ENCODE results near the gene CARD9.
"Not testable (repeated sequence)": the region's sequence is repeated elsewhere in the genome, so short reads cannot be mapped to it uniquely, and the experiment has no call there.

The CARD9 gene, protein sequence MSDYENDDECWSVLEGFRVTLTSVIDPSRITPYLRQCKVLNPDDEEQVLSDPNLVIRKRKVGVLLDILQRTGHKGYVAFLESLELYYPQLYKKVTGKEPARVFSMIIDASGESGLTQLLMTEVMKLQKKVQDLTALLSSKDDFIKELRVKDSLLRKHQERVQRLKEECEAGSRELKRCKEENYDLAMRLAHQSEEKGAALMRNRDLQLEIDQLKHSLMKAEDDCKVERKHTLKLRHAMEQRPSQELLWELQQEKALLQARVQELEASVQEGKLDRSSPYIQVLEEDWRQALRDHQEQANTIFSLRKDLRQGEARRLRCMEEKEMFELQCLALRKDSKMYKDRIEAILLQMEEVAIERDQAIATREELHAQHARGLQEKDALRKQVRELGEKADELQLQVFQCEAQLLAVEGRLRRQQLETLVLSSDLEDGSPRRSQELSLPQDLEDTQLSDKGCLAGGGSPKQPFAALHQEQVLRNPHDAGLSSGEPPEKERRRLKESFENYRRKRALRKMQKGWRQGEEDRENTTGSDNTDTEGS

DNA sequence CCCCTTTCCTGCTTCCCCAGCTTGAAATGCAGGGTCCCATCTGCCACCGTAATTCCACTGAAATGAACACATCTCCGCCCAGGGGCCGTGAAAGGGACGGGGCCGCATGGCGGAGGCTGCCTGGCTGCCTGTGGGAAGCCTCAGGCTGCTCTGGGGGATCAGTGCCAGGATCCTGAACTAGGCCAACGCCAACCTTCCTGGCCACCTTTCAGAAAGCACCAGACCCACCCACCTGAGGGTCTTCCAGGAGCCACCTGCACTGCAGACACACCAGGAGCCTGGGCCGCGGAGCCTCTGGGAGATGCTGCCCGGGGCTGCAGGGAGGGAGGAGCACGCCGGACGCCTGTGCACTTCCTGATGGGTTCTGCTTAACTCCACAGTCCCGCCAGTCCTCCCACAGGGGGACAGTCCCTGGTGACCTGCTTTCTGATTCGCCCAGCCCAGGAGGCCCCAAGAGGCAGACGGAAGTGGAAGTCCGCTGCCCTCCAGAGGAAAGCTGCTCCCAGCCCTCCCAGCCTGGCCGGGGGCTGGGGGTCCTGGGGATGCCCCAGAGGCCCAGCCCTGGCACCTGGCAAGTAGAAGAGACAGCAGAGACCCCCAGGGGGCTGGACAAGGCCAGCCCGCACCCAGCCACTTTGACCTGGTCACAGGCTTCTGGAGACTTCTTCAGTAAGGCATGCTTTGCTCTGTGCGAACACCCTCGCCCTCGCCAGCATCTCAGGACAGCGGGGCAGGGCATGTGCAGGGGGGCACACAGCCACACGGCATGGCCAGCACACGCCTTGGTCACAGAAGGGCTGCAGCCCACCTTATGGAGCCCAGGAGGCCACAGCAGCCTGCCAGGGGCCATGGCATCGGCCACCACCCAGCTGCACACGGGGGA, at the start of gene CARD9:
Gene CARD9 (minus strand): TSS at position 370 of the 883 bp plus-strand sequence. CDS start 1,591 bp downstream, outside the sequence.
- DNase-seq = peak; percentile 61

DNA sequence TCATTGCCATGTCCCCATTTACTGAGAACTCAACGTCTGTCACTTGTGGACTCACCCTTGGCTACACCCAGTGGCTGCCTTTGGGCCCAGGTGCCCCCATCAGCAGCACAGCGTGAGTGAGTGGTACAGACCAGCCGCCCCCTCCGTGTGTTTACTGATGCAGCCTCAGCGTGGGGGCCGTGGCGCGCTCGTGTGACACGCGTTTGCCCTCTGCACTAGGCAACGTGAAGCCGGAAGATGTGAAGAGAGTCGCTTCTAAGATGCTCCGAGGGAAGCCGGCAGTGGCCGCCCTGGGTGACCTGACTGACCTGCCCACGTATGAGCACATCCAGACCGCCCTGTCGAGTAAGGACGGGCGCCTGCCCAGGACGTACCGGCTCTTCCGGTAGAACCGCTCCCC, 49.4 kb upstream of the CARD9 start:
- DNase-seq = no peak

DNA sequence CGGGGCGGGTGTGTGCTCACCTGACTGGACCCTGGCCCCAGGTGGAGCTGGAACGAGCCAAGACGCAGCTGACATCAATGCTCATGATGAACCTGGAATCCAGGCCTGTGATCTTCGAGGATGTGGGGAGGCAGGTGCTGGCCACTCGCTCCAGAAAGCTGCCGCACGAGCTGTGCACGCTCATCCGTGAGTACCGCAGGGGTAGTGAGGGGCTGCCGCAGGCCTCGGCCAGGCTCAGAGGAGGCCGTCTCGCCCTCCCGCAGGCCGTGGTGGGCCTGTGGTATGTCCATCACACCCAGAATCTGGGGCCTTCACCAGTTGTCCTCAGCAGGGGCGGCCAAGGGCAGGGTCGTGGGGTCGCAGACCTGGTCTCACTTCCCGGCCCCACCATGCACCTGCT, 48.3 kb upstream of the CARD9 start:
- DNase-seq = no peak

DNA sequence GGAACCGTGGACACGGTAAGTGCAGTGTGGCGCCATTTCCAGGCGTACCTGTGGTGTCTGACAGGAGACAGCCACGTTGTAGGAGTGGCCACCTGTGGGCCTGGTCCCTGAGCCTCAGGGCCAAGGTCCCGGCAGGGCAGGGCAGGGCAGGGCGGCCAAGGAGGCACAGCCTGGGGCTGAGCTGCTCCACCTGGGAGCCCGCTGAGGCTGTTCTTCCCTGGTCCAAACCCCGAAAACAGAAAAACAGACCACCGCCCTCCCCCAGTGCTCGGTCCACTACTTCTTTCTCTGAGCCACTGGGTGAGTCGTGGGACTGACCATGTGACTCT, 45.6 kb upstream of the CARD9 start:
- DNase-seq = no peak

DNA sequence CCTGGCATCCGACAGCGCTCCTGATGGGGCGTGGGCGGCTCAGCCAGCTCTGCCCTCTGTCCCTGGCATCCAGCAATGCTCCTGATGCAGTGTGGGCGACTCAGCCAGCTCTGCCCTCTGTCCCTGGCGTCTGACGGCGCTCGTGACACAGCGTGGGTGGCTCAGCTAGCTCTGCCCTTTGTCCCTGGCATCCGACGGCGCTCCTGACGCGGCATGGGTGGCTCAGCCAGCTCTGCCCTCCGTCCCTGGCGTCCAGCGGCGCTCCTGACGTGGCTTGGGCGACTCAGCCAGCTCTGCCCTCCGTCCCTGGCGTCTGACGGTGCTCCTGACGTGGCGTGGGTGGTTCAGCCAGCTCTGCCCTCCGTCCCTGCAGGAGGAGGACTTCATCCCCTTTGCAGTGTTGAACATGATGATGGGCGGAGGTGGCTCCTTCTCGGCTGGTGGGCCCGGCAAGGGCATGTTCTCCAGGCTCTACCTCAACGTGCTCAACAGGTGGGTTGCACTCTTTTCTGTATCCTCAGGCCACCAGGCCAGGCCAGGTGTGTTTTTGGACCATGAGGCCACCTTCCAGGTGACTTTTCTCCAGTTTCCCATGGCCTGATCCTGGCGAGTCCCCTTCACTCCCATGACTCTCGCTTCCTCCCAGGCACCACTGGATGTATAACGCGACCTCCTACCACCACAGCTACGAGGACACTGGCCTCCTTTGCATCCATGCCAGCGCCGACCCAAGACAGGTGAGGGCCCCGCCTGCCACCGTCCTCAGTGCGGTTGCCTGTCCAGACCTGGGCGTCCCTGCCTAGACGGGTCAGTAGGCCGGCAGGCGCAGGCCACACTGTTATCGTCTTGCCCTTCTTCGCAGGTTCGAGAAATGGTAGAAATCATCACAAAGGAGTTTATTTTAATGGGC, 45.0 kb upstream of the CARD9 start:
- no peak for DNase-seq

DNA sequence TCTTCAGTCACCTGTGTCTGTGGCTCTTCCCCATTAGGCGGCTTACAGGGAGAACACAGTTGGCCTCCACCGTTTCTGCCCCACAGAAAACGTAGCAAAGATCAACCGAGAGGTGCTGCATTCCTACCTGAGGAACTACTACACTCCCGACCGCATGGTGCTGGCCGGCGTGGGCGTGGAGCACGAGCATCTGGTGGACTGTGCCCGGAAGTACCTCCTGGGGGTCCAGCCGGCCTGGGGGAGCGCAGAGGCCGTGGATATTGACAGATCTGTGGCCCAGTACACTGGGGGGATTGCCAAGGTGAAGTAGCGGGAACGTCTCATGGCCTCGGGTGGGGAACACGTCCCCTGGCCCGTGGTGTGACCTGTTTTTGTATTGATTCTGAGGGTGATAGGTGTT, 43.4 kb upstream of the CARD9 start:
- DNase-seq = no peak

DNA sequence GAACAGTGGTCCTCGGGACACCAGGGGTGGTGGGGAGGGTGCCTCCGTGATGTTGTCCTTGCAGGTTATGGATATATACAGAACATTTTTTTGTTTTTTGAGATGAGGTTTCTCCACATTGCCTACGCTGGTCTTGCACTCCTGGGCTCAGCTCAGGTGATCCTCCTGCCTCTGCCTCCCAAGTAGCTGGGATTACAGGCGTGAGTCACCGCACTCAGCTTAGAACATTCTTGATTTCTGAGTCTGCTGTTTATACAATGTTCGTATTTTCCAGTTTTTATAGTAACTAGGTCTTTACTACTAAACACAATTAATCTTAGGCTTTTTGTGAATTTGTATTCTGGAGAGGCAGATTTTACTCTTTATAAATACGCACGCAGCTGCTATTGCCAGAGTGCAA, 43.0 kb upstream of the CARD9 start:
- DNase-seq = no peak

DNA sequence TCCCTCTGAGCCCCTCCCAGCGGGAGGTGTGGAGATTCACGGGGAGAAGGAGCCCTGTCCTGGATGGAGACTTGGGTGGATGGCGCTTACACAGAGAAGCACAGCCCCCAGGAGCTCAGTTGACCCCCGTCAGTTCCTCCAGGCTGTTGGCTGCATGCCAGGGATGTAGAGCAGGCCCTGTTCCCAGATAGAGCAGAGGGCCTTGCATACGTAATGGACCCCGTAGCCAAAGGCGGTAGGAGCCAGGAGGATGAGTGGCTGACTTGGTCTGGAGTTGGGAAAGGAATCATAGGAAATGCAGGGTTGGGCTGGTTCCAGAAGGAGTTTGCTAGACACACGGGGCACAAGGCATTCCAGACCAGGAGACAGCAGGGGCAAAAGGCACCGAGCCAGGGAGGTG, 39.5 kb upstream of the CARD9 start:
- DNase-seq = no peak

DNA sequence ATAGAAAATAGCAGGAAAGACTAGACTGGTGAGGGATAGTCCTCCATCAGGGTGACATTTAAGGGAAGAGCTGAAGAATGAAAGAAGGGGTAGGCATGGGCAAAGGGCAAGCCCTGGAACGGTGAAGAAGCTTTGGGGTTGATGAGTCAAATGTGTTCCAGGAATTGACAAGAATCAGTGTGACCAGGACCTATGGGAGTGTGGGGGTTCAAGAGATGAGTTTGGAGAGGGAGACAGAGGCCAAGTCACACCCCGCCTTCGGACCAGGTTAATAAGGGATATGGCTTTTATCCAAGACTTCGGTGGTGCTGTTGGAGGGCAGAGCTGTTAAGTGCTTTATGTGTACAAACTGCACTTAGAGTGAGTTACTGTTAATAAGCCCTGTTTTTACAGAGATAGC, 37.9 kb upstream of the CARD9 start:
- DNase-seq = no peak

DNA sequence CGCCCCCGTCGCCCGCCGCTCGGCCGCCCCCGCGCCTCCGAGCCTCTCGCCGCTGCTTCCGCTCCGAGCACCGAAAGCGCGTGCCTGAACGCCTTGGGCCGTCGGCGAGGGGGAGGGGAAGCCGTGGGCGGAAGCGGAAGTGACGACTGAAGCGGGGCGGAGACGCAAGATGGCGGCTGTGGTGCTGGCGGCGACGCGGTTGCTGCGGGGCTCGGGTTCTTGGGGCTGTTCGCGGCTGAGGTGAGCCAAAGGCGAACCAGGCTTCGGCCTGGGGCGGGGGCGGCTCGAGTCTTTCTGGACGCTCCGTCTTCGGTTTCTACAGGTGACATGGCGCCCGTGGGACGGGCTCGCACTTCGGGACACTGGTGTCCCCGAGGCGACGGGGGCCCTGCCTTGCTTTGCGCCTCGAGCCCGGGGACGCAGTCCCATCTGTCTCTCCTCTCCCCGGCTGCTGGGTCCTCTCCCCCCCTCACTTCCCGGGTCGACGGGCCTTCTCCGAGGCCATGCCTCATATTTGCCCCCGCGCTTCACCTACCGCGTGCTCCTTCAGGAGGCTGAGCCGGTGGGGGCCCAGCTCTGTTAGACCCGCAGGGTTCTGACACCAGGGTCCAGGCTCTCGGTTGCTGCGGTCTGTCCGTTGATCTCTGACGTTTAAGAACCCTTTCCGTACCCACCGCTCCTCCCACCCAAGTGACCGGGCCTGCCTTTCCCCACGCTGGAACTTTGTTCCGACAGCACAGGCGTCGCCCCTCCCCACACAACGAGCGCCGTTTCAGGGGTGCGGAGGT, 37.2 kb upstream of the CARD9 start, which contains the start of the genes ENTR1 and PMPCA:
Gene ENTR1 (minus strand): TSS at position 115 of the 788 bp plus-strand sequence. CDS start 217 bp downstream, outside the sequence.
Gene PMPCA (plus strand): TSS at position 159 of the 788 bp plus-strand sequence. CDS start 11 bp downstream, at position 170.
- peak; percentile 93 for DNase-seq

DNA sequence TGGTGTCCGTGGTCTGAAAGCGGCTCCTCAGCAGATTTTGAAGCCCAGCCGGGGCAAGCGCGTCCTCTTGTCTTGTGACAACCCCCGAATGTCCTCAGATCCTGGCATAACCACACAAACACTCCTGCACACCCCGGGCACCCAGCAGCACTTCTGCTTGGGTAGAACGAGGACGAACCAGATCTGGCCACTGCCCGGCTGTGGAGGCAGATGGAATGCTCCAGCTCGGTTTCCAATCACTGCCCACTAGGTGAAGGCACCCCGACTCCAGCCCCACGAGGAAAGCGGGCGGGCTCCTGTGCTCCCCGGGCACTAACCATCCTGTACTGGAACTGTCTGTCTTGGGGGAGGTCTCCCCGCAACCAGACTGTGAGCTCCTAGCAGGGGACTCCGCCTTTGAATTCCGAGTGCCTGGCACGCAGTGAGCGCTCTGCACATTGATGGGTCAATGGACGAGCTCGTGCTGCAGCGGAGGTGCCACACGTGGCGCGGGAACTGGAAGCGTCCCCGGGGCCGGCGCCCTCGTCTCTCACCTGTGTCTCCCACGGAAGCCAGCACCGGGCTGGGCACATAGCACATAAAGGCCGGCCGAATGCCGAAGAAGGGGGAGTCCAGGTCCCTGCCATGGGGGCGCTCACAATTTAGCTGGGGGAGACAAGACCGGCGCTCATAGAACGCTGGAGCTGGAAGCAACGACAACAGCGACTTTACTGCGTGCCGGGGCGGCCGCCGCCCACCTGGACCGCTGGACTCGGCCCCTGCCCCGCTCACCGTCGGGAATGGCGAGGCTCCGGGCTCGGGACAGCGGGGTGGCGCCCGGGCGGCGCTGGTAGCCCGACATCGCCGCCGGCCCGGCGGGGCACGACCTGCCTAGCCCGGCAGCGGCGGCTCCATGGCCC, 36.3 kb upstream of the CARD9 start:
- DNase-seq = peak; percentile 19

DNA sequence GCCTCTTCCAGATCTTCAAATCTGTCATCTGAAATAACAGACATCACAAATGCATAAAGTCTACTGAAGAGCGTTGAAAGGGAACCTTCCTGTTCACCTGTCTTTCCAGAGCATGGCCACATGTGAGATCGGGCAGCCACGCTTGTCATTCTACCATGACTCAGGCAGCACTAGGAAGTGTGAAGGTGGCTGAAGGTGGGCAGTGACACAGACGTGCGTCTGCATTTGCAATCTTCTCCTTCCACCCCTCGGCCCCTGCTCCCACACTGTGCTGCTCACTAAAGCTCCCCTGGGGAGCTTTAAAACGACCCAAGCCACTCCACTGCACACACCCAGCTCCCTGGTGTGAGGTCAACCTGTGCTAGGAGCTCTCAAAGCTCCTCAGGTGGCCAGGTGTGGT, 34.4 kb upstream of the CARD9 start:
- no peak for DNase-seq

DNA sequence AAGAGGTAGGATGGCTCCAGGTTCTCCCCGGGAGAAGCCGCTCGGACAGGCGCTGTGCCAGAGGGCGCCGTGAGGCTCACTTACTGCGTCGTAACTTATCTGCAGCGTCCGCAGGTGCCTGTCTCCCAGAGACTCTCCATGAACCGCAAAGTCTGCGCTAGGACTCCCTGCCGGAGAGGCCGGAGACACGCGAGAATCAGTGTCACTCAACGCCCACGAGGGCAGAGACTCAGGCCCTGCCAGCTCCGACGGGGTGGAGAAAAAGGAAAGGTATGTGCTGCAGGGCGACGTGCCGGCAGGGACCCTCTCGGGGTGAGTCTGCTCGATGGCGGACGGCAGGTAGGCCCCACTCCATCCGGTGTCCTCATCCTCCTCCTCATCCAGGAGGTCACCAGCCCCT, 33.6 kb upstream of the CARD9 start:
- not testable (repeated sequence) for DNase-seq

DNA sequence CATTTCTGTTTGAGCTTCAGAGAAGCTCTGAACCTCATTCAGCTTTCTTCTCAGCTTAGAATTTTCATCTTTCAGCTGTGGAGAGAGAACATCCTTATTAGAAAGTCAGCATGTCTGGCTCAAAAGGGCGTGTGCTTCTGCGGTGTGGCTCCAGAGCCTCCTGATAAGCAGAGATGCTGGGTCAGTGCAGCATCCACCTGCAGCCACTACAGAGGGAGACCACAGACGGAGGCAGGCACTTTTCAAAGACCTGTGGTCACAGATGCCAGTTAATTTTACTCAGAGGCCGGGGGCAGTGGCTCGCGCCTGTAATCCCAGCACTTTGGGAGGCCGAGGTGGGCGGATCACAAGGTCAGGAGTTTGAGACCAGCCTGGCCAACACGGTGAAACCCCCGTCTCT, 32.4 kb upstream of the CARD9 start:
- DNase-seq = not testable (repeated sequence)

DNA sequence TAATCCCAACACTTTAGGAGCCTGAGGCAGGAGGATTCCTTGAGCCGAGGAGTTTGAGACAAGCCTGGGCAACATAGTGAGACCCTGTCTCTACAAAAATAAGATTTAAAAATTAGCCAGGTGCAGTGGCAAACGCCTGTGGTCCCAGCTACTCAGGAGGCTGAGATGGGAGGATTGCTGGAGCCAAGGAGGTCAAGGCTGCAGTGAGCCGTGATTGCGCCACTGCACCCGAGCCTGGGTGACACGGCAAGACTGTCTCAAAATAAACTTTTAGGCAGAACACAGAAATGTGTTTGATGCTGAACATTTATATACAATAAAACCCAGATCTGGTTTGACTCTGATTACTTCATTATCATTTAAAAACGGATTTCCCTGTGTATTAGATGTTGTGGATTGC, 32.0 kb upstream of the CARD9 start:
- no peak for DNase-seq

DNA sequence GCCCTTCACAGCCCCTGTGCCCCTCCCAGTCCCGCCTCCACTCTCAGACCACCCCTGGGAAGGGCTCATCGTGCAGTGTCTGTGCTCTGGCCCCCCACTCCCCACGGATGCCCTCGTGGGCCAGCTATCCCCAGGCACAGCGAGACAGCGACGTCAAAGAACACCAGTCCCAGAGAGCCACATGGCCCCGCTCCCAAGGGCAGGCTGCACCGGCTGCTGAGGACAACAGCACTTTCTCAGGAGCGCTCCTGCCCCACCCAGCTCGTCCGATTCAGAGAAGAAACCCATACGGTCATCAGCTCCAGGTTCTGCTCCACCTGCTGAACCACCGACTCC, 31.3 kb upstream of the CARD9 start:
- DNase-seq = no peak

DNA sequence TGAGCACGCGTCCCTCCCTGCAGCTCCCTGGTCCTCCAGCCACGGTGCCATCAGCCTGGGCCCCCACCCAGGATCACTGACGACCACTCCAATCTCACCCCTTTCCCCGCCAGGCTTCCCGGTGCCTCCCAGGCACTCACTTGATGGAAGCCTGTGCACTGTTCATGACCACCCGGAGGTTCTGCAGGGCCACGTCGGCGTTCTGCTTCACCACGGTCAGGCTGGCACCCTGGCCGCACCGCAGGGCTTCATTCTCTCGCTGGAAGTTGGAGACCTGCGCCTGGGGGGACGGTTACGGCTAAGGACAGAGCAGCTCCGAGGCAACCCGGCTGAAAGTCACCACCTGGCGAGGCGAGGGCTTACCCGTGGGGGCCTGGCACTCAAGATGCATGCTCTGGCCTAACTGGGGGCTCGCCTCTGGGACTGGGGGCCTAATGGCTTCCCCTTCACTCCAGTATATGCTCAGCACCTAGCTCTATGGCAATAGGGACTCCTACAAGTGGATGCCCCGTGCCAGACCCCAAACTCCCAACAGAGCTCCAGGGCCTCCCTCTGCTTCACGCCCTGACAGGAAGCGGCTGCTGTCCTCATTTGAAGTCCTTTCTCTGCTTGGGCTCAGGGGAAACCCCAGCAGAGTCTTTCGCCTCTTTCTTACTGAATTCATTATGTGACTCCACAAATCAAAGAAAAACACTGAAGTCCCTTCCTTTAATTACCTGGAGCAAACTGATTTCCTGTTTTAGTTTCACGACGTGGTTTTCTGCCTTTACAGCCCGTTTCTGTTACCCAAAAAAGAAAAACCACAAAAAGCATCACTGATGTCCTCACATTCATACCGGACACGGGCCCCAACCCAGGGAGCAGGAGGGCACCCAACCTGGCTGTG, 30.7 kb upstream of the CARD9 start:
- no peak for DNase-seq

DNA sequence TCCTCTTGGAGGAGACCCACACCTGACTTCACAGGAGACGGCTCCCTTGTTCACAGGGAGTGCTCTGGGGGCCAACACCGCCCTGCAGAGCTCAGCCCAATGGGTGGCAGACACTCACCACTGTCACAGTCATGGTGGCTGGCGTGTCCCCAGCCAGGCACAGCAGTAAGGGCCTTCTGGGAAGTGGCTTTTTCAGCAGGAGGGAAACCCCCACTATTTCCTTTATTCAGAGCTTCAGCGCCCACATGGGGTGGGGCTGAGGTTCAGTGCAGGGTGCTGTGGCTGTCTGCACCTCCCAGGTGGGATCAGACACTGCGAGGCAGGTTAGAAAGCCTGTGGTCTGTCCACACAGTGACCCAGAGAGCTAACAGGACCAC, 30.1 kb upstream of the CARD9 start:
- DNase-seq = no peak

DNA sequence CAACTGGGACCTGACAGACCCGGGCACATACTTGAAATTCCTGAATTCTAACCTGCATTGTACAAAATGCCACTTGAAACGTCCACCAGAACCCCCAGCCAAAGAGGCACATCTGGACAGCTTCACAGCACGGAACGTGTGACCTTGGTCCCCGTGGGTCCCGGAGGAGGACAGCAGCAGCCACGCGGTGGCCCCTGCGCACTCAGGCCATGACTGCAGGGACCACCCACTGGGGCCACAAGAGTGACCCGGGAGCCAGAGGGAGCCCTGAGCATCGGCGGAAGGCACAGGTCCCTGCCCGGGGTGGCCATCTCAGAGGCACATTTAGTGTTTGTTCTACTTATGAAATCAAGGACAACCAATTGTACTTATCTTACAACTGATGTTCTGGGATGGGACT, 28.6 kb upstream of the CARD9 start:
- DNase-seq = no peak
